Kidney (tissue), 14 donors: ENCODE measurements around the gene NLRP9. TPM values are rescaled to one million over a fixed set of nuclear protein-coding genes. Genes with fewer than 3 reads are reported as not detected.
"Not testable (repeated sequence)": the region's sequence is repeated elsewhere in the genome, so short reads cannot be mapped to it uniquely, and the experiment has no call there.

Experiments used
- DNase-seq, 5 donors: peaks; one replicate each; pipeline ENCODE4 v3.0.0-alpha.2; 2013 to 2020
- FAIRE-seq: peaks from 2 replicates; lab custom pipeline; 2012; peaks lifted over from hg19 to GRCh38; lab: Jason Lieb, UNC
- H3K27ac ChIP-seq, 2 donors: one replicate each; pipeline ENCODE4 v1.7.0; 2013; ENCODE audit warnings: low read depth in 2 of 2, low read length in 2 of 2, inconsistent platforms in 1 of 2
- H3K27me3 ChIP-seq: one replicate; pipeline ENCODE4 v1.7.1; 2013; ENCODE audit warnings: low read length, inconsistent platforms; ENCODE audit not compliant: control insufficient read depth, insufficient read depth
- H3K36me3 ChIP-seq, 3 donors: one replicate each; pipeline versions ENCODE4 v1.7.0 to v1.7.1; 2013; ENCODE audit warnings: low read length in 3 of 3, control low read depth in 1 of 3, inconsistent platforms in 1 of 3; ENCODE audit not compliant: insufficient read depth in 3 of 3, control insufficient read depth in 2 of 3
- H3K4me1 ChIP-seq, 3 donors: one replicate each; pipeline versions ENCODE4 v1.7.0 to v1.7.1; 2013; ENCODE audit warnings: low read length in 3 of 3, inconsistent platforms in 1 of 3, low read depth in 1 of 3; ENCODE audit not compliant: control insufficient read depth in 2 of 3, insufficient read depth in 2 of 3
- H3K4me3 ChIP-seq, 3 donors: one replicate each; pipeline versions ENCODE4 v1.7.0 to v1.8.1; 2013; ENCODE audit warnings: low read length in 3 of 3, control low read depth in 1 of 3, inconsistent platforms in 1 of 3
- H3K9ac ChIP-seq, 3 donors: one replicate each; pipeline versions ENCODE4 v1.7.0 to v1.7.1; 2013; ENCODE audit warnings: low read length in 3 of 3, control low read depth in 1 of 3, inconsistent platforms in 1 of 3
- H3K9me3 ChIP-seq, 3 donors: one replicate each; pipeline versions ENCODE4 v1.7.0 to v1.7.1; 2013; ENCODE audit warnings: low read length in 3 of 3, control low read depth in 1 of 3, inconsistent platforms in 1 of 3; ENCODE audit not compliant: control insufficient read depth in 2 of 3, insufficient read depth in 1 of 3
- intact Hi-C: fragments of 100-400 bp; cut with DNase I; formaldehyde crosslinking; loops from one replicate; pipeline ENCODE4 v1.11.1; 2022
- polyA plus RNA-seq: library from polyadenylated mRNA; stranded (reverse); fragments of 350-450 nt; fragmentation: Illumina TruSeq; extraction: RNeasy Lipid Tissue Mini Kit (QIAGEN cat#74804); gene quantifications from one replicate; pipeline ENCODE4 v1.2.3, GENCODE V29; 2014; ENCODE audit warnings: low read depth, low replicate concordance; ENCODE audit not compliant: insufficient read depth
- total RNA-seq: library from RNA; stranded (reverse); fragmentation: NEBNext Ultra II Directional; extraction: Animal tissue kit (Norgen Biotek cat#: 25700); gene quantifications from one replicate; pipeline ENCODE4 v1.2.1, GENCODE V29; 2021
- TF ChIP-seq, protein P1 (sequence below): IDR thresholded peaks from 3 replicates; pipeline ENCODE4 v1.5.1; 2012; ENCODE audit warnings: mild to moderate bottlenecking, moderate library complexity, borderline replicate concordance; ENCODE audit not compliant: insufficient read depth; ENCODE audit errors: extremely low read depth
- donor health status: control.
- donor health status: control.
- donor health status: control.
- donor health status: control.
- donor health status: control.
- donor health status: DM: yes; HTN: yes; CAD: no.
- donor health status: Normal renal cell carcinoma (clear cell type).

The NLRP9 gene
- total and polyA plus RNA-seq, 2 donors from 2014 or later: 0.09 TPM; not detected in 1

DNA sequence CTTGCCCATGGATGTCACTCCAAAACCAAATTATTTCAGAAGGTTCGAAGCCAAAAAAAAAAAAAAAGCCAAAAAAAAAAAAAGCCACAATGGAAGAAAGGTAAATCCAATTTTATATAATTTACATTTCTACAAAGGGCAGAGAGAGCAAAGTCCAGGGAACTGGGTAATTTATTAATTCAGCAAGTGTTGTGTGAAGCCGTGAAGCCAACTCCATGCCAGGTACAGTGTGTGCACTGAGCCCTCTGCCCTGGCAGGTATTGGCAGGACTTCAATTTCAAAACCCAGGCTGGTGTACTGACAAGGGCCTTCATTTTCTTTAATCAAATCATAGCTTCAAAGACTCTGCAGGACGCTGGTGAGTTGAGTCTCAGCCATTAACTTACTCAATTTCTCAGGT is 15.2 kb upstream of the NLRP9 start:
- DNase-seq (peak in 1 of 5 donors; percentile 4), FAIRE-seq (peak; percentile 6)
- H3K27ac ChIP-seq: no peak overlapping the region
- no peak overlapping the region for H3K4me3 ChIP-seq
- no peaks in the 10 kb centered on the region for H3K9me3 ChIP-seq
- peaks cover 0 to 5% (median 0%) of the 10 kb centered on the region in 3 donors for H3K4me1 ChIP-seq
- TF ChIP-seq, protein P1, sequence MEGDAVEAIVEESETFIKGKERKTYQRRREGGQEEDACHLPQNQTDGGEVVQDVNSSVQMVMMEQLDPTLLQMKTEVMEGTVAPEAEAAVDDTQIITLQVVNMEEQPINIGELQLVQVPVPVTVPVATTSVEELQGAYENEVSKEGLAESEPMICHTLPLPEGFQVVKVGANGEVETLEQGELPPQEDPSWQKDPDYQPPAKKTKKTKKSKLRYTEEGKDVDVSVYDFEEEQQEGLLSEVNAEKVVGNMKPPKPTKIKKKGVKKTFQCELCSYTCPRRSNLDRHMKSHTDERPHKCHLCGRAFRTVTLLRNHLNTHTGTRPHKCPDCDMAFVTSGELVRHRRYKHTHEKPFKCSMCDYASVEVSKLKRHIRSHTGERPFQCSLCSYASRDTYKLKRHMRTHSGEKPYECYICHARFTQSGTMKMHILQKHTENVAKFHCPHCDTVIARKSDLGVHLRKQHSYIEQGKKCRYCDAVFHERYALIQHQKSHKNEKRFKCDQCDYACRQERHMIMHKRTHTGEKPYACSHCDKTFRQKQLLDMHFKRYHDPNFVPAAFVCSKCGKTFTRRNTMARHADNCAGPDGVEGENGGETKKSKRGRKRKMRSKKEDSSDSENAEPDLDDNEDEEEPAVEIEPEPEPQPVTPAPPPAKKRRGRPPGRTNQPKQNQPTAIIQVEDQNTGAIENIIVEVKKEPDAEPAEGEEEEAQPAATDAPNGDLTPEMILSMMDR: no peak
- intact Hi-C loops: no loop called here
- H3K27me3 ChIP-seq: no peaks in the 10 kb centered on the region
- H3K9ac ChIP-seq: no peak overlapping the region
- no peaks in the 10 kb centered on the region for H3K36me3 ChIP-seq

DNA sequence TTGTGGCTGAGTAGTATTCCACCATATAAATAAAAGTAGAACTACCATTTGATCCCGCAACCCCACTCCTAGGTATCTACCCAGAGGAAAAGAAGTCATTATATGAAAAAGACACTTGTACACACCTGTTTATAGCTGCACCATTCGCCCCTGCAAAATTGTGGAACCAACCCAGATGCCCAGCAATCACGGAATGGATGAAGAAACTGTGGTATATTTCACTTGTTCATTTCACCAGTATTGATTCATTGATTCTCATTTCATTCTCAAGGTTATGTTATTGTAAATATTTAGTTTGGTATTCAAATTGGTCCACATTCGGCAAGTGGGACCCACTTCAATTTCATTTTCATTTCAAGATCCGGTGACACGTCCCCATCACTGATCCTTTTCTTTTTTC is 12.5 kb upstream of the NLRP9 start:
- H3K27ac ChIP-seq: no peak overlapping the region
- H3K9ac ChIP-seq: no peak overlapping the region
- DNase-seq (no peak), FAIRE-seq (no peak)
- no peaks in the 10 kb centered on the region for H3K9me3 ChIP-seq
- no peaks in the 10 kb centered on the region for H3K27me3 ChIP-seq
- no peak overlapping the region for H3K4me3 ChIP-seq
- intact Hi-C loops: no loop called here
- H3K4me1 ChIP-seq: peaks cover 0 to 5% (median 0%) of the 10 kb centered on the region in 3 donors
- no peaks in the 10 kb centered on the region for H3K36me3 ChIP-seq
- TF ChIP-seq, protein P1: no peak

DNA sequence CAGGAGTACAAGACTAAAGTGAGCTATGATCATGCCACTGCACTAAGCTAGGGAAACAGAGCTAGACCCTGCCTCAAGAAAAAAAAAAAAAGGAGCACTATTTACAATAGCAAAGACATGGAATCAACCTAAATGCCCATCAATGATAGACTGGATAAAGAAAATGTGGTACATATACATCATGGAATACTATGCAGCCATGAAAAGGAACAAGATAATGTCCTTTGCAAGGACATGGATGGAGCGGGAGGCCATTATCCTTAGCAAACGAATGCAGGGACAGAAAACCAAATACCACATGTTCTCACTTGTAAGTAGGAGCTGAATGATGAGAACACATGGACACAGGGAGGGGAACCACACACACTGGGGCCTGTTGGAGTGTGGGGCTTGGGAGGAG is 7.8 kb downstream of the NLRP9 start:
- H3K9ac ChIP-seq, H3K4me1 ChIP-seq, H3K36me3 ChIP-seq, H3K27ac ChIP-seq, H3K27me3 ChIP-seq, H3K4me3 ChIP-seq, H3K9me3 ChIP-seq, DNase-seq, intact Hi-C loops, FAIRE-seq: not testable (repeated sequence)

DNA sequence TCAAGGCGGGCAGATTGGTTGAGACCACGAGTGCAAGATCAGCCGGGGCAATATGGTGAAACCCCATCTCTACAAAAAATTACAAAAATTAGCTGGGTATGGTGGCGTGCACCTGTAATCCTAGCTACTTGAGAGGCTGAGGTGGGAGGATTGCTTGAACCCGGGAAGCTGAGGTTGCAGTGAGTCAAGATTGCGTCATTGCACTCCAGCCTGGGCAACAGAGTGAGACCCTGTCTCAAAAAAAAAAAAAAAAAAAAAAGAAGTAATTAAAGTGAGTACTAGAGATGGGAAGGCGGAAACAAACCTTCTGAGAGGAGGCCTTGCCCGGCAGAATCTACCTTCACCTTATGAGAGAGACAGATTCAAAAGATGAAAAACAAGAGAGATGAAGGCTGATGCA is 14.7 kb downstream of the NLRP9 start:
- DNase-seq: no peak
- Histone ChIP-seq H3K4me1 (no peaks in the 10 kb centered on the region), H3K27me3 (no peaks in the 10 kb centered on the region), H3K36me3 (no peaks in the 10 kb centered on the region), H3K9me3 (no peaks in the 10 kb centered on the region), H3K27ac (no peak overlapping the region), H3K4me3 (no peak overlapping the region), H3K9ac (no peak overlapping the region)
- TF ChIP-seq, protein P1: no peak
- intact Hi-C loops: no loop called here
- FAIRE-seq: no peak
